Astrocyte (in vitro differentiated cells and primary cell): Measurements from ENCODE around the gene C2CD4C. TPM values are rescaled to one million over a fixed set of nuclear protein-coding genes. Genes with fewer than 3 reads are reported as not detected.
"Not testable (repeated sequence)": the region's sequence is repeated elsewhere in the genome, so short reads cannot be mapped to it uniquely, and the experiment has no call there.

Experiments
- DNase-seq: peaks from one replicate; pipeline ENCODE4 v3.0.0-alpha.2; 2010; ENCODE audit warnings: low read depth
- FAIRE-seq: peaks from 2 replicates; lab custom pipeline; 2011; peaks lifted over from hg19 to GRCh38; lab: Jason Lieb, UNC
- H2AFZ ChIP-seq: 2 replicates; pipeline ENCODE4 v1.6.0; 2012; ENCODE audit warnings: low read depth, low read length, inconsistent platforms
- H3K27ac ChIP-seq: 2 replicates; pipeline ENCODE4 v1.5.1; 2011; ENCODE audit warnings: low read depth, low read length, inconsistent platforms
- H3K27me3 ChIP-seq: 2 replicates; pipeline ENCODE4 v1.6.0; 2011; ENCODE audit warnings: low read length, inconsistent platforms; ENCODE audit not compliant: insufficient read depth
- H3K36me3 ChIP-seq: 2 replicates; pipeline ENCODE4 v1.5.1; 2011; ENCODE audit warnings: low read length, inconsistent platforms; ENCODE audit not compliant: insufficient read depth
- H3K4me1 ChIP-seq: 2 replicates; pipeline ENCODE4 v1.5.1; 2011; ENCODE audit warnings: low read length, inconsistent platforms; ENCODE audit not compliant: insufficient read depth
- H3K4me2 ChIP-seq: 2 replicates; pipeline ENCODE4 v1.6.0; 2012; ENCODE audit warnings: low read length, inconsistent platforms
- H3K4me3 ChIP-seq: 2 replicates; pipeline ENCODE4 v1.5.1; 2011; ENCODE audit warnings: low read depth, mild to moderate bottlenecking, low read length, inconsistent platforms; ENCODE audit not compliant: insufficient read depth
- H3K79me2 ChIP-seq: 2 replicates; pipeline ENCODE4 v1.6.0; 2012; ENCODE audit warnings: mild to moderate bottlenecking, low read length, inconsistent platforms; ENCODE audit not compliant: insufficient read depth
- H3K9ac ChIP-seq: 2 replicates; pipeline ENCODE4 v1.6.0; 2012; ENCODE audit warnings: mild to moderate bottlenecking, low read length, inconsistent platforms
- H3K9me3 ChIP-seq: 2 replicates; pipeline ENCODE4 v1.5.1; 2012; ENCODE audit warnings: low read depth, mild to moderate bottlenecking, low read length, inconsistent platforms; ENCODE audit not compliant: insufficient read depth
- H4K20me1 ChIP-seq: 2 replicates; pipeline ENCODE4 v1.6.0; 2012; ENCODE audit warnings: low read length, inconsistent platforms; ENCODE audit not compliant: insufficient read depth
- H3K27ac Mint-ChIP-seq: one replicate; pipeline ENCODE4 v1.8.0; 2021; ENCODE audit warnings: mild to moderate bottlenecking, mixed read lengths; ENCODE audit not compliant: unreplicated experiment
- H3K27me3 Mint-ChIP-seq: one replicate; pipeline ENCODE4 v1.8.0; 2021; ENCODE audit warnings: low read depth, mixed read lengths; ENCODE audit not compliant: unreplicated experiment
- H3K36me3 Mint-ChIP-seq: one replicate; pipeline ENCODE4 v1.8.0; 2021; ENCODE audit warnings: low read depth, mixed read lengths; ENCODE audit not compliant: unreplicated experiment
- H3K4me1 Mint-ChIP-seq: one replicate; pipeline ENCODE4 v1.8.0; 2021; ENCODE audit warnings: low read depth, mixed read lengths; ENCODE audit not compliant: unreplicated experiment
- H3K4me3 Mint-ChIP-seq: one replicate; pipeline ENCODE4 v1.8.0; 2021; ENCODE audit warnings: mild to moderate bottlenecking, moderate library complexity, mixed read lengths; ENCODE audit not compliant: unreplicated experiment
- H3K9me3 Mint-ChIP-seq: one replicate; pipeline ENCODE4 v1.8.0; 2021; ENCODE audit warnings: mild to moderate bottlenecking, mixed read lengths; ENCODE audit not compliant: unreplicated experiment
- CTCF ChIP-seq: IDR thresholded peaks from 2 replicates; pipeline ENCODE4 v1.5.1; 2011; ENCODE audit warnings: low read depth, mild to moderate bottlenecking, inconsistent platforms, low read length, moderate library complexity; ENCODE audit not compliant: insufficient read depth
- EZH2 ChIP-seq: IDR thresholded peaks from 2 replicates; pipeline ENCODE4 v1.6.1; 2012; ENCODE audit warnings: mild to moderate bottlenecking, low read length, inconsistent platforms; ENCODE audit not compliant: insufficient read depth
- total RNA-seq: library from RNA; stranded (reverse); gene quantifications from 2 replicates; pipeline ENCODE4 v1.2.1, GENCODE V29; 2021

Gene C2CD4C
- total RNA-seq, 1 donor from 2014 or later = 3.4 TPM

DNA sequence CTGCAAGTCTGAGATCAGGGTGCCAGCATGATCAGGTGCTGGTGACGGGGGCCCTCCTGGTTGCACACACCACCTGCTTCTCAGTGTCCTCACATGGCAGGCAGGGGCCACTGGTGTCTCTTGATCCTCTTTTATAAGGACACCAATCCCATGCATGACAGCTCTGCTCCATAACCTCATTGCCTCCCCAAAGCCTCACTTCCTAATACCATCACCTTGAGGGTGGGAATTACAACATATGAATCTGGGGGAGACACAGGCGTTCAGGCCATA is 49.4 kb downstream of the C2CD4C start:
- Mint-ChIP-seq H3K36me3 (no peaks in the 10 kb centered on the region), H3K9me3 (peaks cover 4% of the 10 kb centered on the region), H3K4me3 (no peak overlapping the region), H3K4me1 (no peaks in the 10 kb centered on the region), H3K27me3 (peaks cover 22% of the 10 kb centered on the region), H3K27ac (no peak overlapping the region)
- no peak overlapping the region for H3K9ac ChIP-seq
- no peak overlapping the region for H3K27ac ChIP-seq
- DNase-seq (no peak), FAIRE-seq (no peak)
- H3K4me3 ChIP-seq = no peak overlapping the region
- H3K36me3 ChIP-seq = no peaks in the 10 kb centered on the region
- TF ChIP-seq EZH2 (no peak), CTCF (no peak)
- no peaks in the 10 kb centered on the region for H3K27me3 ChIP-seq
- H2AFZ ChIP-seq = no peak overlapping the region
- no peaks in the 10 kb centered on the region for H3K9me3 ChIP-seq
- H3K79me2 ChIP-seq = no peaks in the 10 kb centered on the region
- no peak overlapping the region for H3K4me2 ChIP-seq
- no peaks in the 10 kb centered on the region for H3K4me1 ChIP-seq
- no peaks in the 10 kb centered on the region for H4K20me1 ChIP-seq

- not testable (repeated sequence) for DNase-seq, FAIRE-seq, H3K79me2 ChIP-seq, H3K9me3 ChIP-seq, H3K27ac ChIP-seq, H2AFZ ChIP-seq, H3K4me3 Mint-ChIP-seq, H3K9ac ChIP-seq, H3K4me2 ChIP-seq, H3K4me3 ChIP-seq, H3K36me3 ChIP-seq, H3K36me3 Mint-ChIP-seq, H3K4me1 Mint-ChIP-seq, H3K4me1 ChIP-seq, H4K20me1 ChIP-seq, H3K27me3 ChIP-seq, H3K27ac Mint-ChIP-seq
- peaks cover 25% of the 10 kb centered on the region for H3K27me3 Mint-ChIP-seq
- H3K9me3 Mint-ChIP-seq = peaks cover 11% of the 10 kb centered on the region
These were observed 53.4 kb downstream of the C2CD4C start for GRCh38 chr19:355536-355935.

Other genes starting within 250 kb of the C2CD4C start
- 2.9 and 3.7 TPM in 2 replicates for gene PLPP2, start 117.7 kb downstream of the C2CD4C start, total RNA-seq
- gene MIER2, start 64.4 kb downstream of the C2CD4C start, total RNA-seq = 43.5 and 55.8 TPM in 2 replicates
- gene SHC2, start 51.9 kb upstream of the C2CD4C start, total RNA-seq = 27.5 and 29.7 TPM in 2 replicates
- 0.57 and 0.60 TPM in 2 replicates for gene MADCAM1, start 87.3 kb upstream of the C2CD4C start, total RNA-seq
- 17.9 and 20.4 TPM in 2 replicates for gene TPGS1, start 98.3 kb upstream of the C2CD4C start, total RNA-seq
- 190 and 192 TPM in 2 replicates for gene CDC34, start 122.6 kb upstream of the C2CD4C start, total RNA-seq
- gene GZMM, start 134.9 kb upstream of the C2CD4C start, total RNA-seq = 0.70 and 0.75 TPM in 2 replicates
- gene BSG, start 163.4 kb upstream of the C2CD4C start, total RNA-seq = 807 and 871 TPM in 2 replicates
- gene HCN2, start 180.7 kb upstream of the C2CD4C start, total RNA-seq = 4.8 and 5.5 TPM in 2 replicates
- 43.4 and 45.3 TPM in 2 replicates for gene POLRMT, start 224.4 kb upstream of the C2CD4C start, total RNA-seq
- 0.25 TPM in 1 of 2 replicates, not detected in the other for gene FGF22, start 230.7 kb upstream of the C2CD4C start, total RNA-seq